HEK293T (cell line): ENCODE data around the gene SPAG16.

Experiments used
- BHLHE40 ChIP-seq: fragments of 450-650 bp; IDR thresholded peaks from 2 replicates; pipeline ENCODE4 v1.6.1; 2016; ENCODE audit warnings: mild to moderate bottlenecking, moderate library complexity, borderline replicate concordance
- SUZ12 ChIP-seq: fragments of 450-650 bp; IDR thresholded peaks from 2 replicates; pipeline ENCODE4 v1.6.1; 2016; ENCODE audit warnings: mild to moderate bottlenecking

DNA sequence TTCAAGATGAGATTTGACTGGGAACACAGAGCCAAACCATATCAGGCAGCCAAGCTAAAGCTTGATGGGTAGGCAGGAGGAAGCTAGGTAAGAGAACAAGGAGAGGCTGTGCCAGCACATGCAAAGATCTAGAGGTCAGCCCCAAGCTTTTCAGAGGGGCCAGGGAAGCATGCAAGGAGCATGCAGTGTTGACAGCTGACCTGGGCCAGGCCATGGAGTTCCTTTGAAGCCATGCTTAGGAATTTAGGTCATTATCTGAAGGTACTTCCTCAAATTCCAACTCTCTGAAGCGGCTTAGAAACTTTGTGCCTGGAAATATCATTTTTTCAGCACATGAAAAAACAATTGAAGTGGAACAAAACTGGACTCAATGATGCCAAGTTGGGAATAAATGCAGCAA is 130.8 kb downstream of the SPAG16 start:
- TF ChIP-seq SUZ12 (no peak), BHLHE40 (no peak)
